GM19240 (cell line): ENCODE measurements around the gene NELL1.

Experiments
- DNase-seq: peaks from one replicate; pipeline ENCODE4 v3.0.0; 2011; ENCODE audit warnings: low spot score; ENCODE audit not compliant: insufficient read length

Gene NELL1

GRCh38 chr11:20963596-20963995, 294.2 kb downstream of the NELL1 start:
- DNase-seq, result no peak

GRCh38 chr11:20964985-20965384, 295.6 kb downstream of the NELL1 start:
- DNase-seq, result no peak

GRCh38 chr11:20966489-20966888, 297.1 kb downstream of the NELL1 start:
- DNase-seq, result no peak

GRCh38 chr11:20973940-20974559, 304.7 kb downstream of the NELL1 start:
- no peak for DNase-seq

GRCh38 chr11:20980736-20981135, 311.4 kb downstream of the NELL1 start:
- DNase-seq, result no peak

GRCh38 chr11:20990447-20990846, 321.1 kb downstream of the NELL1 start:
- no peak for DNase-seq

- DNase-seq, result no peak
Observed at GRCh38 chr11:20991471-20991870, 322.1 kb downstream of the NELL1 start.

GRCh38 chr11:21007297-21007696, 337.9 kb downstream of the NELL1 start:
- no peak for DNase-seq

- no peak for DNase-seq
Observed at GRCh38 chr11:21018248-21018647, 348.9 kb downstream of the NELL1 start.

- no peak for DNase-seq
Observed at GRCh38 chr11:21026685-21027084, 357.3 kb downstream of the NELL1 start.

GRCh38 chr11:21037850-21038249, 368.5 kb downstream of the NELL1 start:
- no peak for DNase-seq

GRCh38 chr11:21038801-21039200, 369.4 kb downstream of the NELL1 start:
- DNase-seq, result no peak

GRCh38 chr11:21040630-21041029, 371.2 kb downstream of the NELL1 start:
- no peak for DNase-seq

GRCh38 chr11:21048626-21049025, 379.2 kb downstream of the NELL1 start:
- DNase-seq, result no peak

- DNase-seq, result no peak
Observed at GRCh38 chr11:21053466-21053865, 384.1 kb downstream of the NELL1 start.

- no peak for DNase-seq
Observed at GRCh38 chr11:21056644-21057043, 387.3 kb downstream of the NELL1 start.

- DNase-seq, result no peak
Observed at GRCh38 chr11:21059879-21060278, 390.5 kb downstream of the NELL1 start.

GRCh38 chr11:21066030-21066429, 396.6 kb downstream of the NELL1 start:
- no peak for DNase-seq

GRCh38 chr11:21068886-21069285, 399.5 kb downstream of the NELL1 start:
- DNase-seq, result no peak

- DNase-seq, result no peak
Observed at GRCh38 chr11:21069909-21070308, 400.5 kb downstream of the NELL1 start.

- DNase-seq, result no peak
Observed at GRCh38 chr11:21072558-21072957, 403.2 kb downstream of the NELL1 start.

GRCh38 chr11:21082853-21083252, 413.5 kb downstream of the NELL1 start:
- DNase-seq, result no peak

- DNase-seq, result no peak
Observed at GRCh38 chr11:21088930-21089329, 419.5 kb downstream of the NELL1 start.

- DNase-seq, result no peak
Observed at GRCh38 chr11:21104641-21105040, 435.3 kb downstream of the NELL1 start.
